Stimulated activated CD4-positive, alpha-beta T cell treated with anti-CD3 and anti-CD28 coated beads, TNF-alpha, amount 100 ng/mL, for 4 hours (primary cell): ENCODE results near the gene C14orf180.

Experiments used
- DNase-seq, 3 experiments: peaks; one replicate each; pipeline ENCODE4 v3.0.0-alpha.2; 2020; ENCODE audit warnings: low read depth in 3 of 3

Gene C14orf180

DNA sequence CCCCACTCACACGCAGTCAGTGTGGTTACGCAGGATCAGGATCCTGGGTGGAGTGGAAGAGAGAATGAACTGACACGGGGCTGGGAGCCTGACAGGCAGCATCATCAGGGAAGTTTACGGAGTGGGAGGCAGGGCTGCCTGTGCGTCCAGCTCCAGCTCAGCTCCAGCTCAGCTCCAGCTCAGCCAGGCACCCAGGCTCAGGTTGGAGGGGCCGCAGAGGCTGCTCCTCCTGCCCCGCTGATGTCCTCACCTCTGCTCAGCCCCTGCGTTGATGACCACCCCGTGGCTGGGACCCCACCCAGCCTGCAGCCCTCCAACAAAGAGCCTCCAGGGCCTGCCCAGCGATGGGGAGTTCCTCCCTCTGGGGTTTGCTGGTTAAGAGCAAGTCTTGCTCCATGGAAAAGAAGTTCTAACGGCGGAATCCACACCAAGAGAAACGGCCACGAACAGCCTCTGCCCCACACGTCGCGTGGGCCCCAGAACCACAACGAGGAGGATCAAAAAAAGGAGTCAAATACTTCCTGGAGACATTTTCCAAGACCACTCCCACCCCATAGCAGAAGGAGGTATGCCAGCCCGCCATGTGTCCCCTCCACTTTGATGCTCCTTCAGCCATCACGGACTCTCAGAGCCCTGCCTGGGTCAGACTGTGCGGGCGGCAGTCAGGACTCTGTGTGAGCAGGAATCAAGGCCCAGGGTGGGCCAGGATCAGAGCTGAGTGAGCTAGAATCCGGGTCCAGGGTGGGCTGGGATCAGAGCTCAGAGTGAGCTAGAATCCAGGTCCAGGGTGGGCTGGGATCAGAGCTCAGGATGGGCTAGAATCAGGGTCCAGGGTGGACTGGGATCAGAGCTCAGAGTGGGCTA is 17.7 kb upstream of the C14orf180 start:
- no peak for DNase-seq

DNA sequence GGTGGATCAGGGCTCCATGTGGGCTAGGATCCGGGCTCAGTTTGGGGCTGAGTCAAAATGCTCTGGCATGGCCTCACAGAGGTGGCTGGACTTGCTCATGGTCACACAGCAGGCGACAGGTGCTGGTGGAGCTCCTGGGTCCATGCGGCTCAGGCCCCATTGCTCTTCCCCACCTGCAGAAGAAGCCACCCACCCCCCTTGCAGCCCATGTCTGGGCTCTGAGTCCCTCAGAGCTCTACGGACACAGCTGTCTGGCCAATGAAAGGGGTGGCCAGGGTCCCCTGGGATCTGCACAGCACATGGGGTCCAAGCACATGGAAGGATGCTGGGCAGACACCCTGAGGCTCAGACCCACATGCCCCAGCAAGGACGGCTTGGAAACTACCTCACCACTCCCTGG is 17.0 kb upstream of the C14orf180 start:
- DNase-seq, result no peak

DNA sequence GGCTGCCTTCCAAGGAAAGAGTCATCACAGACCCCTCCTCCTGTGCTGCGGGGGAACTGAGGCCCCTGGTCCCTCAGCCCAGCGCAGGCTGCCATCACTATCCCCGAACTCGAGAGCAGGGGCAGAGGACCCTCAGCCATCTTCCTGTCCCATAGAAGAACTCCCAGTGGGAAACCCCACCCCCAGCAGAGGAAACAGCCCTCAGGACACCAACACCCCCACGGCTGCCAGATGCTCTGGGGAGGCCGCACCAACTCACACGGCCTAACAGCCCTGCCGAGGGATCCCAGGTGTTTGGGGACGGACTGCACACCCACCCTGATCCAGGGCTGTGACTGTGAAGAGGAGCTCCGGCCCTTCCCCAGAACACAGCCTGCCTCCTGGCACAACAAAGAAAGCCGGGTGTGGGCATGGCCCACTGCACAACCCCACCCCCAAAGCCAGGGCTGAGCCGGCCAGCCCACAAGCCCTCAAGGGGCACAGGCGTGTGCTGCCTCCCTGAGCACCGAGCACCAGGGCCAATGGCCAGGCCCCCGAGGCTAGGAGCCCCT is 16.3 kb upstream of the C14orf180 start:
- DNase-seq, result no peak

DNA sequence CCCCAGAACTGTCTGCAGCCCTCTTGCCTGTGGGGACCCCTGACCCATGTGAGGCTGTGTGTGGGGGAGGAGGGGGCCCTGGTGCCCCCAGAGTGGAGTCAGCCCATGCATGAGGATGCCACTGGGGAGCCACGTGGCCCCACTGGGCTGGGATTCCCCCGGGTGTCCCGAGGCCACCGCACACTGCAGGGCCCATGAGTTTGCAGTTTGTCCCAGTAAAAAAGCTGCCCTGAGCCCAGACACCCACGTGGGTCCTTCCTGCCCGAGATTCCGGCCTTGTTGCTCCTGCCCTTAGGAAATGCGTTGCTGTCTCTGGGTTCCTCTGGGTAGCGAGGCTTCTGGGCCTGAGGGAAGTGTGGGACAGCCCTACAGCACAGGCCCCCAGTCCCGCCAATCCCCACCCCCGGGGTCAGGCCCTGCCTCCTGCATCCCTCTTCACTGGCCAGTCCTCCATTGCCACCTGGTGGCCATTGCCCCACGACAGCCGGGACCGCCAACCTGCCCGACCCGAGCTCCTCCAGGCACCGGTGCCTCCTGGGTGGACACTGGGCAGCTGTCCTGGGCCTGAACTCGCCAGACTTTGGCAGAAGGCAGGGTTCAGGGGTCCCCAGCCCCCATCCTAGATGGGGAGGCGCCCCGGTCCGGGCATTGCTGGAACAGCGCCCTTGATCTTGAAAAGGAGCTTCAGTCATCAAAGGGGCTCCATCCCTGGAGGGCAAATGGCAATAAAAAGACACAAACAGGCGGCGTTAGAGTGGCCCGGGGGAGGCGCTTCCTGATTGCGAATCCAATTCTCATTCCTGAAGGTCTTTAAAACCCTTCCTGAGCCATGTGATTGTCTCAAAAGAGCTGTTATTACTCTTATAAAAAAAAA is 15.6 kb upstream of the C14orf180 start:
- peak; percentile 33 to 52 (median 40) for DNase-seq

DNA sequence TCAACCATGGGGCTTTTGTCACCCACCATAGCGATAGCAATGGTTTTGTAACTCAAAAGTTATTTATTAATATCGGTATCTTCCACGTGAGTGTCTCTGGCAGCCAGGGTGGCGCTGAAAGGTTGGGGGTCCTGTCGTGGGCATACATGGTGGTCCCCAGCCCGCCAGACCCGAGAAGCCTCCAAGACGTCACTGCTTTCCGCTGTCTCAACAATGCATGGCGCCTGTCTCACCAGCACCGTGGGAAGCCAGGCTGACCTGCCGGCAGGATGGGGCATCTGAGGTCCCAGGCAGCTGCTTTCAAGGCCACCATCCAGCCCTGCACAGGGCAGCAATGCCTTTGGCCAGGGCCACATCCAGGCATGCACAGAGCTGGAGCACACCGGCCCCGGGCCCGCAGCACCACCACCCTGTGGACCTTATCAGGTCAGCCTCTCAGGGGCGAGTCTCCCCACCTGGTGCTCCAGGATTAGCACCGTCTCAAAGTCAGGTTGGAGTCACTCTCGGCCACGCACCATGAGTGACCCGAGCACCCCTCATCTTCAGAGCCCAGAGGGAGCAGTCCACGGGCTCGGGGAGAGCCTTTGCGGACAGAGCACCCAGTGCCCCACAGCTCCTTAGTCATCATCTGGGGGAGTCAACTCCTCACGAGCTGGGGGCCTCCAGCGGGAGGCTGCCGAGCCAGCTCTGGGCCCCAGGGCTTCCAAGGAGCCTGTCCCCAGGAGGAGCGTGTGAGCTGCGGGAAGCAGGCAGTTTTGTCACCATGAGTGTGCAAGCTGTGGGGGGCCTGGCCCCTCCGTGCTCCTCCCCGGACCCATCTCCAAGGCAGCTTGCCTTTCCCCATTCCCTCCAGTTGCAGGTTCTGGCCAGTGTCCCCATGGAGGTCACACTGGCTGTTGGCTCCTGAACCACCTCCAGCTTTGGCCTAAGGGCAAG is 14.6 kb upstream of the C14orf180 start:
- DNase-seq, result no peak

DNA sequence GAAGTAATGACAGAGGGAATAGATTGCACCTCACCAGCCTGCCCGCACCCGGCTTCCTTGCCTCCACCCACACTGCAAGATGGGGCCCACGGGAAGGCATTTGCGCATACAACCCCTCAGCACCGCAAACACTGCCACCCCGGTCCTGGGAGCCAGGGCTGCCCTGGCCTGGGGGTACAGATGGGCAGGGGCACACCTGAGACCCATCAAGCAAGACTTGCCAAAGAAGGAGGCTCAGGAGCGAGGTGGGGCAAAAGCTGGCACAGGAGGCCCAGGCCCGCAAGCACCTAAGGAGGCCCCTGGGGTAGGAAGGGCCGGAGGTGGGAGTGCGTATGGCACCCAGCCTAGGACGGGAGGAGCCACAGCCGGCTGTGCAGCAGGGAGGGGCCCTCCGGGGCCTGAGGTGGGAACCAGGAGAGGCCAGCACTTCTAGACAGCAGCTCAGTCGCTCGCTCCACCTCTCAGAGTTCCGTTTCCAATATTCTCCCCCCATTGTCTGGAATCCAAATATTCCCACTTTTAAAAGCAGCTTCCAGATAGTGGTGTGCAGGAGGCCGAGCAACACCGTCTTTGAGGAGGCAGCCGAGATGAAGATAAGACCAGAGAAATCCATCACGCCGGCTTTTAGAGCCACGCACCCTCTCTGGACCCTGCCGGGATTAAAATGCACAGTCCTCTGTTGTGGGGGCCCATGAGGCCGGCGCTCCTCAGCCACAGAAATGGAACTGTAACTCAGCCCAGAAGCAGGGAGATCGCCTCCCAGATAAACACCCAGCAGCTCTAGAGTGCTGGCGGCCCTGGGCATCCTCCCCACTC is 12.2 kb upstream of the C14orf180 start:
- no peak for DNase-seq

DNA sequence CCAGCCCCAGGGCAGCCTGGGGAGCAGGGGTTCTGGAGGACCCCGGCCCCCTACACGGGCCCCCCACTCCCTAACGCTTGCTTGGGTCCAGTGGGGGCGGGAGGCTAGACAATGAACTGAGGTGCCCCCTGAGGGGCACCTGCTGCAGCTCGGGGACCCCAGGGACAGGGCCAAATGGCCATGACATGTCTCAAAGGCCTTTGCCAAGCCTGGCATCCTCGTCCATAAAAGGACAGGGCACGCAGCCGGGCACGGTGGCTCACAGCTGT is 11.7 kb upstream of the C14orf180 start:
- no peak for DNase-seq

DNA sequence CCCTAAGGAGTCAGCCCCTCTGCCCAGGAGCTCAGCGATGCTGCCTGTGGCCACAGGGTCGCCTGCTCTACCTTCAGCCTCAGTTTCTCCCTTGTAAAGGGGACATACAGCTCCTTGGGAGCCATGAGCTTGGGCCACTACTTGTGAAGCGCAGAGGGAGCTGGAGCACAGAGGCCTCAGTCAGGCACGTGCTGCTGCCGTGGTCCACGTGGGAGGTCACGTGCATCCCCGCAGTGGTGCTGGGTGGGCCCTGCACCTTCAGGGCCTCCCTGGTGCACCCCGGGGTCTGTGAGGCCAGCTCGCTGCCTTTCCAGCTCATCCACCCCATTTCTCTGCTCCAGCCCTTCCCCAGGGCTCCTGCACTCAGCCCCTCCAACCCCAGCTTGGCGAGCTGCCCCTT is 10.9 kb upstream of the C14orf180 start:
- DNase-seq, result no peak

GRCh38 chr14:104569435-104569834 is 10.1 kb upstream of the C14orf180 start:
- no peak for DNase-seq

- no peak for DNase-seq
Observed at GRCh38 chr14:104571246-104571645, 8.3 kb upstream of the C14orf180 start.

- no peak for DNase-seq
Observed at GRCh38 chr14:104572024-104572626, 7.4 kb upstream of the C14orf180 start.

DNA sequence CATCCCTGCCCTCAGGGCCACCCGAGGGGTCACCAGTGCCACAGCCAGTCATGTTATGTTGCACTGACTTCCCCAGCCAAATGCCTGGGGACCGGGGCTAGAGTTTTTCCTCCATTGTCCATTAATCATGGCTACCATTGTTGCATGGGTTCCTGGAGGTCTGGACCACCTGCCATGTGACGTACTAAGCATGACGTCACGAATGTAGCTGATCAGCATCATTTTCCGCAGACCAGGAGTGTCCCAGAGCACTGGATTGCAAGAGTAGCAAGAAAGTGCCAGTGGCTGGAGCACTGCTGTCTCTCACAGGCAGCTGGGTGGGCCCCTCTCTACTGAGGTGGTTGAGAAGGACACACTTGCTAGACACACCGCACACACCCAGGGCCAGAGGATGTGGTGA is 6.9 kb upstream of the C14orf180 start:
- DNase-seq, result no peak

DNA sequence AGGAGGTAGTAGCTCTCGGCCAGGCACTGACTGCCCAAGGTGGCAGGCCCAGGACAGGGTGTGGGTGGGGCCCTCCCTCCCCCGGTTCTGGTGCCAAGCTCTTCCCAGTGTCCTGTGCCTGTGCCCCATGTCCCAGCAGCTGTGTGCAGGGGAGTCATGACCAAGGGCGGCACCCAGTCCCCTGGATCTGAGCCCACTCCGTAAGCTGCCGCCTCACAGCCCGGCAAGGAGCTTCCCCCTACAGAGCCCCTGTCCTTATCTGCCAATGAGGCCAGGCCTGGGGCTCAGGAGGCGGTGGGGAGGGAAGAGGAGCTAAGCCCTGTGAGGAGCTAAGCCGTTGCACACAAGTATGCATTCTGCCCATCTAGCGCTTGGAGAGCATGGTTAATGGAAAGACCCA is 5.6 kb upstream of the C14orf180 start:
- DNase-seq, result no peak

GRCh38 chr14:104574536-104574935 is 5.0 kb upstream of the C14orf180 start:
- DNase-seq, result no peak

GRCh38 chr14:104574978-104575583 is 4.5 kb upstream of the C14orf180 start:
- no peak for DNase-seq

GRCh38 chr14:104576232-104576969 is 3.2 kb upstream of the C14orf180 start:
- no peak for DNase-seq

- no peak for DNase-seq
Observed at GRCh38 chr14:104576970-104577332, 2.6 kb upstream of the C14orf180 start.

GRCh38 chr14:104577426-104577825 is 2.1 kb upstream of the C14orf180 start:
- no peak for DNase-seq

- DNase-seq, result no peak
Observed at GRCh38 chr14:104577847-104578301, 1.7 kb upstream of the C14orf180 start.
